ENCODE data around the gene SUSD4.
"Not testable (repeated sequence)": the region's sequence is repeated elsewhere in the genome, so short reads cannot be mapped to it uniquely, and the experiment has no call there.

SUSD4 gene

DNA sequence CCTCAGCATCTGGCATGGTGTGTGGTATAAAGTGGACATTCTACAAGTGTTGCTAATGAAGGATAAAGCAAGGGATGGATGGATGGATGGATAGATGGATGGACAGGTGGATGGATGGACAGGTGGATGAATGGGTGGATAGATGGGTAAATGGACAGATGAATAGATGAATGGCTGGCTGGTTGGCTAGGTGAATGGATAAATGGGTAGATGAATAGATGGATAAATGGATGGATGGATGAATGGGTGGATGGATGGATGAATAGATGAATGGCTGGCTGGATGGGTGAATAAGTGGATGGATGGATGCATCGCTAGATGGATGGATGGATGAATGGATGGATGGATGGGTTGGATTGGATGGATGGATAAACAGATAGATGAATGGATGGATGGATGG is 66.2 kb downstream of the SUSD4 start:
- in situ Hi-C loops (cut with HindIII; ENCODE audit: low sequenced_read_pairs) = loop anchor here (5.0 kb wide), 1 partner anchor 40 kb away; no protein-coding TSS in a partner anchor

DNA sequence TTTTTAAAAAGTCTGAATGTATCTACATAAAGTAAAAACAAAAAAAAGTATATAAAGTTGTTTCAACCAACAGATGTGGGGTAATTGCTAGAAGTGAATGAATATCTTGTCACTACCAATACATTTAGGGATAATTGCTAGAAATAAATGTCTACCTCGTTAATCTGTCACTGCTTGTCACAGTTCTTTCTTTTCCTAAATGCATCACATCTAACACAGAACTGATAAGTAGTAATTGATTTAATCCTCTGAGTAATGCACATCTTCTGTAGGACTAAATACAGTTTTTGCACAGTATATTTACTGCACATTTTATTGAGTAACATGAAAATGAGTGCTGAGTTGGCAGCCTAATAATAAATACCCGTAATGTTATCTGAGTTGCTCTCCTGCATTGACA is 72.2 kb downstream of the SUSD4 start:
- in situ Hi-C loops (cut with HindIII; ENCODE audit: low sequenced_read_pairs) = no loop called here
- no peak overlapping the region for H3K4me3 ChIP-seq (ENCODE audit: low read depth, low read length)
- TF ChIP-seq, protein P1, sequence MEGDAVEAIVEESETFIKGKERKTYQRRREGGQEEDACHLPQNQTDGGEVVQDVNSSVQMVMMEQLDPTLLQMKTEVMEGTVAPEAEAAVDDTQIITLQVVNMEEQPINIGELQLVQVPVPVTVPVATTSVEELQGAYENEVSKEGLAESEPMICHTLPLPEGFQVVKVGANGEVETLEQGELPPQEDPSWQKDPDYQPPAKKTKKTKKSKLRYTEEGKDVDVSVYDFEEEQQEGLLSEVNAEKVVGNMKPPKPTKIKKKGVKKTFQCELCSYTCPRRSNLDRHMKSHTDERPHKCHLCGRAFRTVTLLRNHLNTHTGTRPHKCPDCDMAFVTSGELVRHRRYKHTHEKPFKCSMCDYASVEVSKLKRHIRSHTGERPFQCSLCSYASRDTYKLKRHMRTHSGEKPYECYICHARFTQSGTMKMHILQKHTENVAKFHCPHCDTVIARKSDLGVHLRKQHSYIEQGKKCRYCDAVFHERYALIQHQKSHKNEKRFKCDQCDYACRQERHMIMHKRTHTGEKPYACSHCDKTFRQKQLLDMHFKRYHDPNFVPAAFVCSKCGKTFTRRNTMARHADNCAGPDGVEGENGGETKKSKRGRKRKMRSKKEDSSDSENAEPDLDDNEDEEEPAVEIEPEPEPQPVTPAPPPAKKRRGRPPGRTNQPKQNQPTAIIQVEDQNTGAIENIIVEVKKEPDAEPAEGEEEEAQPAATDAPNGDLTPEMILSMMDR (IDR thresholded peaks at IDR 0.05; ENCODE audit: low read depth, low read length, missing control alignments) = no peak
- no peak for DNase-seq (ENCODE audit: low read depth)

More for the DNA sequence above, 66.2 kb downstream of the SUSD4 start:
- no peak overlapping the region for H3K4me3 ChIP-seq (ENCODE audit: low read depth, low read length)
- DNase-seq (ENCODE audit: low read depth) = no peak
- TF ChIP-seq, protein P1 (IDR thresholded peaks at IDR 0.05; ENCODE audit: low read depth, low read length, missing control alignments) = no peak

DNA sequence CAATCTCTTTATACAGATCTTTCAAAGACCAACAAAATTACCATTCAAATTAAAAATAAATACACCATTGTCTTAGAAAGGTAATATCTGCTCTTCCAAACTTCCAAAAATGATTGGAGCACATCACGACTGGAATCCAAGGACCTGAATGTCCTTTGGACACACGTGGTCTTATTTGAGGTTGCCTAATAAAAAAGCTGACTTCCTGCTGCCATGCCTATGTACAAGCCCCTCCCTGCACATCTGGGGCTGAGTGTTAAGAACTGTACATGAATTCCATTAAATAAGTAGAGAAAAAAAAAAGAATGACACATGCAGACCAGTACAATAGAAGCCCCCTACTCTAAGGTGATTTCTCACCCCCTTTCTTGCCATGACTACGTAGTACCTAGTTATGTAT is 73.6 kb downstream of the SUSD4 start:
- TF ChIP-seq, protein P1 (IDR thresholded peaks at IDR 0.05; ENCODE audit: low read depth, low read length, missing control alignments) = no peak
- H3K4me3 ChIP-seq (ENCODE audit: low read depth, low read length) = no peak overlapping the region
- in situ Hi-C loops (cut with HindIII; ENCODE audit: low sequenced_read_pairs) = no loop called here
- DNase-seq (ENCODE audit: low read depth) = no peak

DNA sequence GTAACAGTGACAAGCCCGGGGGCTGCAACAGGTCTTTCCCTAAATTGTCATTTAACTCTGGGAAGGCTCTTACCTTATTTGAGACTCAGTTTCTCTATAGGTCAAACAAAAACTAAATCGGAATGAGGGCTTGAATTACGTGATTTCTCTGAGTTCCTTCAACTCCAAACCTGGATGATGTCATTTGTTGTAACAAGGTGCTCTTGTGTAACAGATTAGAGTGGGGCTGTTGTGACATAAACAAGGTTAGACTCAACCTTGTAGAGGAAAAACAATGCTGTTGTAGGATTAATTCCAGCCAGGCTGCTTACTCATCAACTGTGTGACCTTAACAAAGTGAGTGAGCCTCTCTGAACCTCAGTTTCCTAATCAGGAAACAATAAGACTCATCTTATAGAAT is 74.4 kb downstream of the SUSD4 start:
- no peak overlapping the region for H3K4me3 ChIP-seq (ENCODE audit: low read depth, low read length)
- in situ Hi-C loops (cut with HindIII; ENCODE audit: low sequenced_read_pairs) = no loop called here
- DNase-seq (ENCODE audit: low read depth) = no peak
- TF ChIP-seq, protein P1 (IDR thresholded peaks at IDR 0.05; ENCODE audit: low read depth, low read length, missing control alignments) = no peak

DNA sequence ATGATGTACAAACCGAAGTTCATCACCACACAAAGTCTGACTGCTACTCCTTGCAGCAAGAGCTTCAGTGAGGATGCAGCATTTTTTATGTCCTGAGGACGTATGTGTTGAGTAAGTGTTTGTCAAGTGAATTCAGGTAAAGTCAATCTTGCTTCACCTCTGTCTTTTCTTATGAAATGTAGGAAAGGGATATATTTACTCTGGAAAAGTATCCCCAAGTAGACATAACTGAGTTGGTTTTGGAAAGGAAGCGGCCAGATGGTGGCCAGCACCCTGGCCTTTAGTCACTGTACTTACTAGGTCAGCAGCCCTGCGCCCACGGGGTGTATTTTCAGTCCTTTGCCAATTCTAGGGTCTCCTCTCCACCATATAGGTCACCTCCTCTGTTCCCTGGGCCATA is 75.2 kb downstream of the SUSD4 start:
- DNase-seq (ENCODE audit: low read depth) = no peak
- TF ChIP-seq, protein P1 (IDR thresholded peaks at IDR 0.05; ENCODE audit: low read depth, low read length, missing control alignments) = no peak
- in situ Hi-C loops (cut with HindIII; ENCODE audit: low sequenced_read_pairs) = no loop called here
- H3K4me3 ChIP-seq (ENCODE audit: low read depth, low read length) = no peak overlapping the region

DNA sequence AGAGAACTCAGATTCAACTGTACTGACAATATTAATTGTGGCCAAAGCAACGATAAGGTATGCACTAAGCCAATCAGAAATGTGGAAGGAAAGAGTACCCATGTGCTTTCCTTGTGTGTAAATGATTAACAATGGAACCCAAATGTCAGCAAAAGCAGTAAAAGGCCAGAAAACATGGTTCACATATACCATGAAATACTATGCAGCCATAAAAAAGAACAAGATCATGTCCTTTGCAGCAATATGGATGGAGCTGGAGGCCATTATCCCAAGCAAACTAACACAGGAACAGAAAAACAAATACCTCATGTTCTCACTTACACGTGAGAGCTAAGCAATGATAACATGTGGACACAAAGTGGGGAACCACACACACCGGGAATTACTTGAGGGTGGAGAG is 78.5 kb downstream of the SUSD4 start:
- no peak for DNase-seq (ENCODE audit: low read depth)
- TF ChIP-seq, protein P1 (IDR thresholded peaks at IDR 0.05; ENCODE audit: low read depth, low read length, missing control alignments) = no peak
- H3K4me3 ChIP-seq (ENCODE audit: low read depth, low read length) = no peak overlapping the region
- in situ Hi-C loops (cut with HindIII; ENCODE audit: low sequenced_read_pairs) = no loop called here

DNA sequence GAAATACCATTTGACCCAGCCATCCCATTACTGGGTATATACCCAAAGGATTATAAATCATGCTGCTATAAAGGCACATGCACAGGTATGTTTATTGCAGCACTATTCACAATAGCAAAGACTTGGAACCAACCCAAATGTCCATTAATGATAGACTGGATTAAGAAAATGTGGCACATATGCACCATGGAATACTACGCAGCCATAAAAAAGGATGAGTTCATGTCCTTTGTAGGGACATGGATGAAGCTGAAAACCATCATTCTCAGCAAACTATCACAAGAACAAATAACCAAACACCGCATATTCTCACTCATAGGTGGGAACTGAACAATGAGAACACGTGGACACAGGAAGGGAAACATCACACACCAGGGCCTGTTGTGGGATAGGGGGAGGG is 80.3 kb downstream of the SUSD4 start:
- H3K4me3 ChIP-seq (ENCODE audit: low read depth, low read length); DNase-seq (ENCODE audit: low read depth); in situ Hi-C loops (cut with HindIII; ENCODE audit: low sequenced_read_pairs): not testable (repeated sequence)

DNA sequence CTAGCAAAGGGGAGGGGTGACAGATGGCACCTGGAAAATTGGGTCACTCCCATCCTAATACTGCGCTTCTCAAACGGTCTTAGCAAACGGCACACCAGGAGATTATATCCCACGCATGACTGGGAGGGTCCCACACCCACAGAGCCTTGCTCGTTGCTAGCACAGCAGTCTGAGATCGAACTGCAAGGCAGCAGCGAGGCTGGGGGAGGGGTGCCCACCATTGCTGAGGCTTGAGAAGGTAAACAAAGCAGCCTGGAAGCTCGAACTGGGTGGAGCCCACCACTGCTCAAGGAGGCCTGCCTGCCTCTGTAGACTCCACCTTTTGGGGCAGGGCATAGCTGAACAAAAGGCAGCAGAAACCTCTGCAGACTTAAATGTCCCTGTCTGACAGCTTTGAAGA is 85.7 kb downstream of the SUSD4 start:
- DNase-seq (ENCODE audit: low read depth); in situ Hi-C loops (cut with HindIII; ENCODE audit: low sequenced_read_pairs); H3K4me3 ChIP-seq (ENCODE audit: low read depth, low read length): not testable (repeated sequence)

Data from astrocyte of the cerebellum (primary cell).